ENCODE data around the gene SUMF1.

SUMF1 gene

DNA sequence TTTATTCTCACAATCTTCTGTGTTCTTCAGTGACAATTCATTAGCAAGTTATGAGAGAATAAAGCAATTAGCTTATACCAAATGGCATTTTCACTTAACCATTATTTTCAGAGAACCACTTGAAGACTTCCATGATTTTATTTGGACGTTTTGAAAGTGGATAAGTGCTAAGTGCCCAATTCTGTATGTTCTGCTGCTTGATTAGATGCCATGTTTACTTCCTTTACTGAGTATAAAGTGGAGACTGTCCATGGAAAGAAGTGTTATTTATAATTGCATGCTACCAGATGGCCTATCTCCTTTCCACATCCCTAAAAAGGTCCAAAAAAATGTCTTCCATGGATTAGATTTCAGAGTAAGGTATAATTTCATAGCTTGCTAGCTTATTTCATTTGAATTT lies 69.6 kb downstream of the SUMF1 start (continued):
- TF ChIP-seq, protein P1, sequence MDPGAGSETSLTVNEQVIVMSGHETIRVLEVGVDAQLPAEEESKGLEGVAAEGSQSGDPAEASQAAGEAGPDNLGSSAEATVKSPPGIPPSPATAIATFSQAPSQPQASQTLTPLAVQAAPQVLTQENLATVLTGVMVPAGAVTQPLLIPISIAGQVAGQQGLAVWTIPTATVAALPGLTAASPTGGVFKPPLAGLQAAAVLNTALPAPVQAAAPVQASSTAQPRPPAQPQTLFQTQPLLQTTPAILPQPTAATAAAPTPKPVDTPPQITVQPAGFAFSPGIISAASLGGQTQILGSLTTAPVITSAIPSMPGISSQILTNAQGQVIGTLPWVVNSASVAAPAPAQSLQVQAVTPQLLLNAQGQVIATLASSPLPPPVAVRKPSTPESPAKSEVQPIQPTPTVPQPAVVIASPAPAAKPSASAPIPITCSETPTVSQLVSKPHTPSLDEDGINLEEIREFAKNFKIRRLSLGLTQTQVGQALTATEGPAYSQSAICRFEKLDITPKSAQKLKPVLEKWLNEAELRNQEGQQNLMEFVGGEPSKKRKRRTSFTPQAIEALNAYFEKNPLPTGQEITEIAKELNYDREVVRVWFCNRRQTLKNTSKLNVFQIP (CRISPR knock-in tag; IDR thresholded peaks at IDR 0.05; ENCODE audit: borderline replicate concordance, low read depth) = no peak
- TF ChIP-seq ZNF70 (CRISPR knock-in tag; IDR thresholded peaks at IDR 0.05) = no peak
- TF ChIP-seq TOX (CRISPR knock-in tag; IDR thresholded peaks at IDR 0.05; ENCODE audit: borderline replicate concordance) = no peak

DNA sequence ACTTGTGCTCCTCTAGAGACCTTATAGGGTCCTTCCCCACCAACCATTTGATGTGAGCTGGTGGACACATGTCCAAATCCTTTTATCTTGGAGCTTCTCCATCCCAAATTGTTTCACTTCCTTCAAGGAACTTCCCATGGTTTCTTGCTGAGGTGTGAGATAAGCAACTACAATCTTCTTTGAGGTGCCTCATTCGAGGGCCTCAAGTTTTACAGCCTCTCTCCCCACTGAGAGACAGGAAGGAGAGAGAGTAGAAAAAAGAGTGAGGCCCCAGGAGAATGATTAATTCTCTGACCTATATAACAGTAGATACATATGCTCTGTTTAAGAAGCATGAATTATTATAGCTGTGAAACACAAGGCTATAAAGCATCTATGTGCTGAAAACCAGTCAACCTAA lies 70.5 kb downstream of the SUMF1 start:
- TF ChIP-seq, protein P2, sequence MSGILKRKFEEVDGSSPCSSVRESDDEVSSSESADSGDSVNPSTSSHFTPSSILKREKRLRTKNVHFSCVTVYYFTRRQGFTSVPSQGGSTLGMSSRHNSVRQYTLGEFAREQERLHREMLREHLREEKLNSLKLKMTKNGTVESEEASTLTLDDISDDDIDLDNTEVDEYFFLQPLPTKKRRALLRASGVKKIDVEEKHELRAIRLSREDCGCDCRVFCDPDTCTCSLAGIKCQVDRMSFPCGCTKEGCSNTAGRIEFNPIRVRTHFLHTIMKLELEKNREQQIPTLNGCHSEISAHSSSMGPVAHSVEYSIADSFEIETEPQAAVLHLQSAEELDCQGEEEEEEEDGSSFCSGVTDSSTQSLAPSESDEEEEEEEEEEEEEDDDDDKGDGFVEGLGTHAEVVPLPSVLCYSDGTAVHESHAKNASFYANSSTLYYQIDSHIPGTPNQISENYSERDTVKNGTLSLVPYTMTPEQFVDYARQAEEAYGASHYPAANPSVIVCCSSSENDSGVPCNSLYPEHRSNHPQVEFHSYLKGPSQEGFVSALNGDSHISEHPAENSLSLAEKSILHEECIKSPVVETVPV (CRISPR knock-in tag; IDR thresholded peaks at IDR 0.05) = no peak
- no peak for TF ChIP-seq OSR1 (CRISPR knock-in tag; IDR thresholded peaks at IDR 0.05)
- TF ChIP-seq CSDC2 (CRISPR knock-in tag; IDR thresholded peaks at IDR 0.05) = no peak
- no peak for TF ChIP-seq ZFP30 (CRISPR knock-in tag; IDR thresholded peaks at IDR 0.05)
- TF ChIP-seq ZNF70 (CRISPR knock-in tag; IDR thresholded peaks at IDR 0.05) = no peak
- no peak for TF ChIP-seq TCF4 (CRISPR knock-in tag; IDR thresholded peaks at IDR 0.05; ENCODE audit: borderline replicate concordance)
- no peak for ATAC-seq

DNA sequence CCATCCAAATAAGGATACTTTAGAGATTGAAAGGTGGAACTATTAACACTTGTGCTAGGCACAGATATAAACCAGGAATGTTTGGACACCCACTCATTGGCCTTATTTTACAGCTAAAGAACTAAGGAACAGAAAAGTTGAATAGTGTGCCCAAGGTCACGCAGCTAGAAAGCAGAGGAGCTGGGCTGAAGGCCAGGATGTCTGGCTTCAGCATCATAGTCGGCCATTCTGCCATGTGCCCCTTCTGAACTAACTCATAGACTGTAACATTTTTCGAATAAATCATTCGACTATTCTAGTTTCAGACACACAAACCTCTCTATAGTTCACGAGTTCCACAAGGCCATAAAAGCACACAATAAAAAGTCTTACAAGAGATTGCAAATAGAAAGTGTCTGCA lies 71.1 kb downstream of the SUMF1 start:
- TF ChIP-seq ZNF70 (CRISPR knock-in tag; IDR thresholded peaks at IDR 0.05) = no peak
- no peak for TF ChIP-seq ZFP3 (CRISPR knock-in tag; IDR thresholded peaks at IDR 0.05)
- TF ChIP-seq ISL1 (CRISPR knock-in tag; IDR thresholded peaks at IDR 0.05) = no peak
- TF ChIP-seq, protein P3, sequence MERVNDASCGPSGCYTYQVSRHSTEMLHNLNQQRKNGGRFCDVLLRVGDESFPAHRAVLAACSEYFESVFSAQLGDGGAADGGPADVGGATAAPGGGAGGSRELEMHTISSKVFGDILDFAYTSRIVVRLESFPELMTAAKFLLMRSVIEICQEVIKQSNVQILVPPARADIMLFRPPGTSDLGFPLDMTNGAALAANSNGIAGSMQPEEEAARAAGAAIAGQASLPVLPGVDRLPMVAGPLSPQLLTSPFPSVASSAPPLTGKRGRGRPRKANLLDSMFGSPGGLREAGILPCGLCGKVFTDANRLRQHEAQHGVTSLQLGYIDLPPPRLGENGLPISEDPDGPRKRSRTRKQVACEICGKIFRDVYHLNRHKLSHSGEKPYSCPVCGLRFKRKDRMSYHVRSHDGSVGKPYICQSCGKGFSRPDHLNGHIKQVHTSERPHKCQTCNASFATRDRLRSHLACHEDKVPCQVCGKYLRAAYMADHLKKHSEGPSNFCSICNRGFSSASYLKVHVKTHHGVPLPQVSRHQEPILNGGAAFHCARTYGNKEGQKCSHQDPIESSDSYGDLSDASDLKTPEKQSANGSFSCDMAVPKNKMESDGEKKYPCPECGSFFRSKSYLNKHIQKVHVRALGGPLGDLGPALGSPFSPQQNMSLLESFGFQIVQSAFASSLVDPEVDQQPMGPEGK (CRISPR knock-in tag; IDR thresholded peaks at IDR 0.05; ENCODE audit: borderline replicate concordance) = no peak
- TF ChIP-seq, protein P1 (CRISPR knock-in tag; IDR thresholded peaks at IDR 0.05; ENCODE audit: borderline replicate concordance, low read depth) = no peak
- TF ChIP-seq ESRRG (CRISPR knock-in tag; IDR thresholded peaks at IDR 0.05) = no peak
- no peak for TF ChIP-seq RARB (CRISPR knock-in tag; IDR thresholded peaks at IDR 0.05)
- TF ChIP-seq SNAI2 (CRISPR knock-in tag; IDR thresholded peaks at IDR 0.05) = no peak
- TF ChIP-seq ZC3H10 (CRISPR knock-in tag; IDR thresholded peaks at IDR 0.05) = no peak
- TF ChIP-seq, protein P4, sequence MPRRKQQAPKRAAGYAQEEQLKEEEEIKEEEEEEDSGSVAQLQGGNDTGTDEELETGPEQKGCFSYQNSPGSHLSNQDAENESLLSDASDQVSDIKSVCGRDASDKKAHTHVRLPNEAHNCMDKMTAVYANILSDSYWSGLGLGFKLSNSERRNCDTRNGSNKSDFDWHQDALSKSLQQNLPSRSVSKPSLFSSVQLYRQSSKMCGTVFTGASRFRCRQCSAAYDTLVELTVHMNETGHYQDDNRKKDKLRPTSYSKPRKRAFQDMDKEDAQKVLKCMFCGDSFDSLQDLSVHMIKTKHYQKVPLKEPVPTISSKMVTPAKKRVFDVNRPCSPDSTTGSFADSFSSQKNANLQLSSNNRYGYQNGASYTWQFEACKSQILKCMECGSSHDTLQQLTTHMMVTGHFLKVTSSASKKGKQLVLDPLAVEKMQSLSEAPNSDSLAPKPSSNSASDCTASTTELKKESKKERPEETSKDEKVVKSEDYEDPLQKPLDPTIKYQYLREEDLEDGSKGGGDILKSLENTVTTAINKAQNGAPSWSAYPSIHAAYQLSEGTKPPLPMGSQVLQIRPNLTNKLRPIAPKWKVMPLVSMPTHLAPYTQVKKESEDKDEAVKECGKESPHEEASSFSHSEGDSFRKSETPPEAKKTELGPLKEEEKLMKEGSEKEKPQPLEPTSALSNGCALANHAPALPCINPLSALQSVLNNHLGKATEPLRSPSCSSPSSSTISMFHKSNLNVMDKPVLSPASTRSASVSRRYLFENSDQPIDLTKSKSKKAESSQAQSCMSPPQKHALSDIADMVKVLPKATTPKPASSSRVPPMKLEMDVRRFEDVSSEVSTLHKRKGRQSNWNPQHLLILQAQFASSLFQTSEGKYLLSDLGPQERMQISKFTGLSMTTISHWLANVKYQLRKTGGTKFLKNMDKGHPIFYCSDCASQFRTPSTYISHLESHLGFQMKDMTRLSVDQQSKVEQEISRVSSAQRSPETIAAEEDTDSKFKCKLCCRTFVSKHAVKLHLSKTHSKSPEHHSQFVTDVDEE (CRISPR knock-in tag; IDR thresholded peaks at IDR 0.05) = no peak
- TF ChIP-seq, protein P5, sequence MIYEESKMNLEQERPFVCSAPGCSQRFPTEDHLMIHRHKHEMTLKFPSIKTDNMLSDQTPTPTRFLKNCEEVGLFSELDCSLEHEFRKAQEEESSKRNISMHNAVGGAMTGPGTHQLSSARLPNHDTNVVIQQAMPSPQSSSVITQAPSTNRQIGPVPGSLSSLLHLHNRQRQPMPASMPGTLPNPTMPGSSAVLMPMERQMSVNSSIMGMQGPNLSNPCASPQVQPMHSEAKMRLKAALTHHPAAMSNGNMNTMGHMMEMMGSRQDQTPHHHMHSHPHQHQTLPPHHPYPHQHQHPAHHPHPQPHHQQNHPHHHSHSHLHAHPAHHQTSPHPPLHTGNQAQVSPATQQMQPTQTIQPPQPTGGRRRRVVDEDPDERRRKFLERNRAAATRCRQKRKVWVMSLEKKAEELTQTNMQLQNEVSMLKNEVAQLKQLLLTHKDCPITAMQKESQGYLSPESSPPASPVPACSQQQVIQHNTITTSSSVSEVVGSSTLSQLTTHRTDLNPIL (CRISPR knock-in tag; IDR thresholded peaks at IDR 0.05; ENCODE audit: low read depth) = no peak
- no peak for TF ChIP-seq GLIS3 (CRISPR knock-in tag; IDR thresholded peaks at IDR 0.05)
- TF ChIP-seq ZFP30 (CRISPR knock-in tag; IDR thresholded peaks at IDR 0.05) = no peak
- ATAC-seq = no peak

DNA sequence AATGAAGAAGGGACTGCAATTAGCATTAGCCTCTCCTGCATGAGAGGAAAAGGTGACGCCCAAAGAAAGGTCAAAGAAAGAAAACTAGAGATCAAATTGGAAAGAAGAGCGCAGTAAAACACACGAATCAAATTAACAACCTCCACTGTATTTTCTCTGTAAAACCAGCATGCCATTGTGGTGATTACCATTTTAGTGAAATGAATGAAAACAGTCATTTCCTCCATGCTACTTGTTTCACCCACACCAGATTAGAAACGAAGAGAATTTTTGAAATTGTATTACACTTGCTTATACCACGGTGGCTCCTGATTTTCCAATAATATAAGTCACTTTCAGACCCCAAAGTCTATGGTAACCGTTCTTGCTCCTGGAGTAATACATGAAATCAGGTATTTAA lies 71.6 kb downstream of the SUMF1 start:
- no peak for ATAC-seq
- TF ChIP-seq PPARA (CRISPR knock-in tag; IDR thresholded peaks at IDR 0.05; ENCODE audit: borderline replicate concordance) = no peak
- TF ChIP-seq, protein P1 (CRISPR knock-in tag; IDR thresholded peaks at IDR 0.05; ENCODE audit: borderline replicate concordance, low read depth) = no peak
- no peak for TF ChIP-seq ZFP3 (CRISPR knock-in tag; IDR thresholded peaks at IDR 0.05)
- no peak for TF ChIP-seq RARB (CRISPR knock-in tag; IDR thresholded peaks at IDR 0.05)
- TF ChIP-seq, protein P3 (CRISPR knock-in tag; IDR thresholded peaks at IDR 0.05; ENCODE audit: borderline replicate concordance) = no peak
